ENCODE data around the gene AIFM1. TPM values are rescaled to one million over a fixed set of nuclear protein-coding genes. Genes with fewer than 3 reads are reported as not detected.

The AIFM1 gene
- total RNA-seq, 1 donor from 2014 or later: 53.9 TPM

DNA sequence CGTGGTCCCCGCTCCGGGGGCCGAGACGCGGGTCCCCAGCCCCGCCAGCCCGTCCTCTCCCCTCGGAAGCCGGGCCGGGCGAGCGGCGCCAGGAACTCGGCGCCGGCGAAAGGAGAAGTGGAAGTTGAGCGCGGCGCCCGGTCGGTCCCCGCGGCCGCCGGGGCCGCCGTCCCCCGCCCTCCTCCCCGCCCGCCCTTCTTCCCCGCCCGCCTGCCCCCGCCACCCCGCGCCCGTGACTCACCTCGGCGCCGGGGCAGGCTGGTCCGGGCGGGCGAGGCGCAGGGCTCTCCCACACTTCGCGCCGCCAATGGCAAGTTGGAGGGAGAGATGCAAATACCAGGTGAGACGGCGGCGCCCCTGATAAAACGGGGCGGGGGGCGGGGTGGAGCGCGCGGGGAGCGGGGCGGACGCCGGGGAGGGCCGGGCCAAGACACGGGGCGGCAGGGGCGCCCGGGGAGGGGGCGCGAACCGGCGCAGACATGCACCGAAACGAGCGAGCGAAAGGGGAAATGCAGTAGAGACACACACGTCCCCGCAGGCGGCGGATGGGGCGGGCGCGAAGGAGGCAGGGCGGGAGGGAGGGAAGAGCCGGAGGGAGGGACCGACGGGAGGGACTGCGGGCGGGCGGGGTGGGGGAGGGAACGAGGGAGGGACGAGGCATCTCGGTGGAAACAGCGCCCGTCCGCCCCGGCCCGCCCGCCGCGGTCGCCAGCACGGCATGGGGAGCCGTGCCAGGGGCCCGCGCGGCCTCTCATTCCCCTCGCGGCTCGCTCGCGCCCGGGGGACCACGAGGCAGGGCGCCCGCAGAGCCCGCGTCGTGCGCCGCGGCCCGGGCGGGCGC is 55.0 kb downstream of the AIFM1 start, which contains the start of gene ELF4:
ELF4 (minus strand) TSS at position 119 of the 841 bp plus-strand sequence. CDS start 29,167 bp downstream, outside the sequence.
- Mint-ChIP-seq H3K9me3 (no peaks in the 10 kb centered on the region), H3K27ac (ENCODE audit: unreplicated experiment) (no peak within 1 kb of the TSS), H3K4me1 (peaks cover 10% of the 10 kb centered on the region), H3K36me3 (ENCODE audit: low read depth) (no peaks in the 10 kb centered on the region), H3K4me3 (no peak within 1 kb of the TSS), H3K27me3 (ENCODE audit: low read depth) (peaks cover 57% of the 10 kb centered on the region)
- no peak for TF ChIP-seq CTCF (conservative IDR thresholded peaks at IDR 0.05)
- no peak for DNase-seq (ENCODE audit: low read depth, low spot score)

DNA sequence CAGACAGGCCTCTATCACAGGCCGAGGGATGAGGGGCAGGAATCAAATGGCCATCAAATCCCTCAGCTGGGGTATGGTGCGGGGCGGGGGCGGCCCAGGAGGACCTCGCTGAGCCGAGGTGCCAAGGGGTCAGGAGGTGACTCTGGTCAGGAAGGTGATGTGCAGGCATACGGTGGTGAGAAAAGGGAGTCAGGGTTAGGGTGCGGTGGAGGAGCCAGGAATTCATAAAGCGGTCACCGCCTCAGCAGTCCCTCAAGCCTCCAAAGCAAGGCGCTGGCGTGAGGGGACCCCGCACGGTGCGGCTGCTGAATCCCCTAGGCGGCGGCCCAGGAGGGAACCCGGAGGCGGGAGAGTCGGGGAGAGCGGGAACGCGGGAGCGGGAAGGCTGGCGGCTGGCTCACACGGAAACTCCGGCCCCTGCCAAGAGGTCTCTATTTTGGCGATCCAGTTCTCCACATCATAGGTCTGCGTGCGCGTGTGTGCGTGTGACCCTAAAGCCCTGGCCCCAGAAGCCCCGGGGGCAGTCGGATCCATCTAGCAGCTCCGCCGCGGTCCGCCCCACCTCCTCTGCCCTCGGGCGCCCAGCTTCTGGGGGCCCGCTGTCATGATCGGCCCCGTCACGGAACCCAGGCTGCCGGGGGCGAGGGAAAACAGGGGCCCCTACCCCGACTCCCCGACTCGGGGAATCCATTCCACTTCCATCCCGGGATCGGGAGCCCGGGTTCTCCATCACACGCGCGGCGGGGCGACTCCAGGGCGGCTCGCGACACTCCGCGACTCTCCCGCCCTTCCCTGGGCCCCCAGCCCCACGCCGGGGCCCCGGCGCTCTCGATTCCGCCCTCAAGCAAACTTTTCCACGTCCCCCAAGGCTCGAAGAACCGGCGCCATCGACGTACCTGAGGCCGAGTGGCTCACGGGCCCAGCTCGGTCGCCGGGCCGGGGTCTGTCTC is 55.9 kb downstream of the AIFM1 start:
- DNase-seq (ENCODE audit: low read depth, low spot score): no peak
- peaks cover 59% of the 10 kb centered on the region for H3K27me3 Mint-ChIP-seq (ENCODE audit: low read depth)
- no peak for TF ChIP-seq CTCF (conservative IDR thresholded peaks at IDR 0.05)

DNA sequence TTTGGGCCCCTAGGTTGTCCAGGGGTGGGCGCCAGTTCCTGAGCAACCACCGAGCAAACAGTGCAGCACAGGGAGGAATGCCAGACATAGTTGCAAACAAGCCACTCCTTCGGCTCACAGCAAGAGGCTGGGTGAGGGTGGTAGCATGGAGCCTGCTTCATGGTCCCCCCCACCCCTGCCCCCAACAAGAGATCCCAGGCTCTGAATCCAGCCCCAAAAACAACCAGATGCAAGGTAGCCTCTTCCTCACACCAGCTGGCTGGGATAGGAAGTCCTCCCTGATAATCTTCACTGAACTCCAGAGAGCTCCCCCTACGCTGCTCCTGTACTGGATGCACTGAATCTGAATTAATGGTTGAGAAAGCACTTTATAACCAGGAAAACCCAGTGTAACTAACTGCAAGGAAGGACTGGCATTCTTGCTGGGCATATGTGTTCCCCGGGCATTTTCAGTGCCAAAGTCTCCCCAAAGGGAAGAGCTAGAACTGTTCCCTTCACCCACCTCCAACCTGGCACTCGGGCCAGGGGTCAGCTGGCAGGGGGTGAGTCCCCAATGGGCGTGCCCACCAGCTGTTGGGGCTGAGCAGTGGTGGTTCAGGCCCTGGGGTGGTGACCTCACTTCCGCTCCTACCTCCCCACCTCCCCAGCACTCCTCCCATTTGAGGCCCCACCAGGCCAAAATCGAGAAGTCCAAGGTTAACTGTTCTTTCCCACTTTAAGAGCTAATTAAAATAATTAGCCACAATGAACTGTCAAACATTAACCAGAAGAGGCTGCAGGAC is 56.8 kb downstream of the AIFM1 start:
- TF ChIP-seq CTCF (conservative IDR thresholded peaks at IDR 0.05): no peak
- H3K27me3 Mint-ChIP-seq (ENCODE audit: low read depth): peaks cover 50% of the 10 kb centered on the region
- peaks cover 16% of the 10 kb centered on the region for H3K4me1 Mint-ChIP-seq
- H3K4me3 Mint-ChIP-seq: no peak overlapping the region
- H3K9me3 Mint-ChIP-seq: no peaks in the 10 kb centered on the region
- H3K27ac Mint-ChIP-seq (ENCODE audit: unreplicated experiment): no peak overlapping the region
- H3K36me3 Mint-ChIP-seq (ENCODE audit: low read depth): no peaks in the 10 kb centered on the region
- no peak for DNase-seq (ENCODE audit: low read depth, low spot score)

More for the DNA sequence above, 55.9 kb downstream of the AIFM1 start:
- Mint-ChIP-seq H3K4me3 (no peak overlapping the region), H3K4me1 (peaks cover 16% of the 10 kb centered on the region), H3K36me3 (ENCODE audit: low read depth) (no peaks in the 10 kb centered on the region), H3K9me3 (no peaks in the 10 kb centered on the region), H3K27ac (ENCODE audit: unreplicated experiment) (no peak overlapping the region)

DNA sequence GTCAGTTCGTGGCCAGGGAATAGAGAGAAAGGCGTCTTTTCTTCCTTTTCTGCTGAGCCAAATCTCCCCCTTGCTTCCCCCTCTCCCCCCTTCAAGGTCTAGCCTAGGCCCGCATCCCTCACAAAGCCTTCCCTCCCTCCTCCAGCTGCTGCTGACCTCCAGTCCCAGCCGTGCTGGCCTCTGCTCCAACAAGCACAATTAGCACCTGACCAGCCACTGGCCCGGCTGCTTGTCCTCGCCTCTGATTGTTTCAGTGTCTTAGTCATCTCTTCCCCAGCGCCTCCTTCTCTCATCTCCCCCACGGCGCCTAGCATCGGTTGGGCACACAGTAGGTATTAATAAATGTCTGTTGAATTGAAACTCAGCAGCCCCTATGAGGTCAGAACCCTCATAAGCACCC is 59.6 kb downstream of the AIFM1 start:
- Mint-ChIP-seq H3K27me3 (ENCODE audit: low read depth) (peaks cover 38% of the 10 kb centered on the region), H3K36me3 (ENCODE audit: low read depth) (no peaks in the 10 kb centered on the region), H3K27ac (ENCODE audit: unreplicated experiment) (no peak overlapping the region), H3K4me1 (peaks cover 16% of the 10 kb centered on the region), H3K4me3 (no peak overlapping the region), H3K9me3 (no peaks in the 10 kb centered on the region)
- DNase-seq (ENCODE audit: low read depth, low spot score): no peak
- TF ChIP-seq CTCF (conservative IDR thresholded peaks at IDR 0.05): no peak

GRCh38 chrX:130105244-130105643 is 60.4 kb downstream of the AIFM1 start:
- no peak for DNase-seq (ENCODE audit: low read depth, low spot score)
- Mint-ChIP-seq H3K27ac (ENCODE audit: unreplicated experiment) (no peak overlapping the region), H3K27me3 (ENCODE audit: low read depth) (peaks cover 38% of the 10 kb centered on the region), H3K9me3 (peaks cover 2% of the 10 kb centered on the region), H3K4me3 (no peak overlapping the region), H3K36me3 (ENCODE audit: low read depth) (no peaks in the 10 kb centered on the region), H3K4me1 (peaks cover 16% of the 10 kb centered on the region)
- TF ChIP-seq CTCF (conservative IDR thresholded peaks at IDR 0.05): no peak
